Peyer's patch (tissue), 4 donors: ENCODE data around the gene FBXO10. TPM values are rescaled to one million over a fixed set of nuclear protein-coding genes. Genes with fewer than 3 reads are reported as not detected.

ENCODE experiments used
- DNase-seq, 3 donors: peaks; one replicate each; pipeline ENCODE4 v3.0.0-alpha.2; 2017 to 2019
- H3K27ac ChIP-seq, 4 donors: fragments of 200-600 bp; sonication (generic); one replicate each; pipeline ENCODE4 v1.5.1; 2016 to 2019
- H3K27me3 ChIP-seq, 2 donors: fragments of 200-600 bp; sonication (generic); one replicate each; pipeline ENCODE4 v1.5.1; 2019
- H3K36me3 ChIP-seq, 3 donors: fragments of 200-600 bp; sonication (generic); one replicate each; pipeline ENCODE4 v1.5.1; 2016 to 2019
- H3K4me1 ChIP-seq, 4 donors: fragments of 200-600 bp; sonication (generic); one replicate each; pipeline ENCODE4 v1.5.1; 2016 to 2019
- H3K4me3 ChIP-seq, 4 donors: fragments of 200-600 bp; sonication (generic); 1 replicate in 3 of 4; 2 replicates in 1 of 4; pipeline ENCODE4 v1.5.1; 2016 to 2019; ENCODE audit warnings: mild to moderate bottlenecking in 1 of 4
- H3K9me3 ChIP-seq, 4 donors: fragments of 200-600 bp; sonication (generic); one replicate each; pipeline ENCODE4 v1.5.1; 2016 to 2019; ENCODE audit warnings: mild to moderate bottlenecking in 1 of 4
- CTCF ChIP-seq, 6 experiments: fragments of 450-650 bp in 4 of 6; fragments of 200-600 bp in 2 of 6; sonication (generic) in 1 of 6; IDR thresholded peaks; one replicate each; pipeline ENCODE4 v1.5.1; 2017 to 2019; ENCODE audit warnings: antibody characterized with exemption in 6 of 6, mild to moderate bottlenecking in 3 of 6, moderate library complexity in 1 of 6
- POLR2A ChIP-seq, 2 donors: fragments of 450-650 bp; IDR thresholded peaks; one replicate each; pipeline ENCODE4 v1.5.1; 2017; ENCODE audit warnings: antibody characterized with exemption in 2 of 2, mild to moderate bottlenecking in 2 of 2, moderate library complexity in 2 of 2
- total RNA-seq, 4 donors: library from RNA; depleted of rRNA; stranded (reverse); fragments of >200 nt; gene quantifications; one replicate each; pipeline ENCODE4 v1.1.0, GENCODE V29; 2016

FBXO10 gene
- total RNA-seq, 4 donors from 2014 or later = 1.6 to 12.4 (median 4.2) TPM

DNA sequence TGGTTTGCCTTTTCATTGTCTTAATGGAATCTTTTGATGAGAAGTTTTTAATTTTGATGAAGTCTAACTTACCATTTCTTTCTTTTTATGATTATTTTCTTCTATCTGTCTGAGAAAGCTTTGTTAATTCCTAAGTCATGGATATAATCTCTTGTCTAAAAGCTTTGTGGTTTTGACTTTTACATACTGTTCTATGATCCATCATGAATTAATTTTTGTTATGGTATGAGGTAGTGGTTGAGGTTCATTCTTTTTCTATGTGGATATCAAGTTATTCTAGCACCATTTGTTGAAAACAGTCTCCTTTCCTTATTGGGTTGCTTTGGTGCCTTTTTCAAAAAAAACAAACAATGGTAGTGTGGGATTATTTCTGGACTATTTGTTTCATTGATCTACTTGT, 20.4 kb downstream of the FBXO10 start:
- no peak overlapping the region for H3K4me3 ChIP-seq

GRCh38 chr9:37554318-37554717, 21.9 kb downstream of the FBXO10 start:
- TF ChIP-seq CTCF (IDR thresholded peaks at IDR 0.05) = no peak
- TF ChIP-seq POLR2A (IDR thresholded peaks at IDR 0.05) = no peak
- Histone ChIP-seq H3K4me1 (no peaks in the 10 kb centered on the region), H3K27me3 (no peaks in the 10 kb centered on the region), H3K4me3 (no peak overlapping the region), H3K27ac (no peak overlapping the region), H3K36me3 (no peaks in the 10 kb centered on the region), H3K9me3 (no peaks in the 10 kb centered on the region)
- DNase-seq = no peak

More for the DNA sequence above, 20.4 kb downstream of the FBXO10 start:
- Histone ChIP-seq H3K27me3 (no peaks in the 10 kb centered on the region), H3K27ac (no peak overlapping the region), H3K9me3 (no peaks in the 10 kb centered on the region), H3K36me3 (no peaks in the 10 kb centered on the region), H3K4me1 (no peaks in the 10 kb centered on the region)
- TF ChIP-seq POLR2A (IDR thresholded peaks at IDR 0.05) (no peak), CTCF (IDR thresholded peaks at IDR 0.05) (no peak)
- no peak for DNase-seq

- Histone ChIP-seq H3K27me3 (no peaks in the 10 kb centered on the region), H3K4me3 (no peak overlapping the region), H3K36me3 (no peaks in the 10 kb centered on the region), H3K4me1 (no peaks in the 10 kb centered on the region), H3K27ac (no peak overlapping the region), H3K9me3 (no peaks in the 10 kb centered on the region)
- TF ChIP-seq CTCF (IDR thresholded peaks at IDR 0.05) (no peak), POLR2A (IDR thresholded peaks at IDR 0.05) (no peak)
- no peak for DNase-seq
Observed at GRCh38 chr9:37551888-37552287, 24.3 kb downstream of the FBXO10 start.

GRCh38 chr9:37551468-37551867, 24.7 kb downstream of the FBXO10 start:
- TF ChIP-seq CTCF (IDR thresholded peaks at IDR 0.05) (no peak), POLR2A (IDR thresholded peaks at IDR 0.05) (no peak)
- no peak overlapping the region for H3K27ac ChIP-seq
- no peaks in the 10 kb centered on the region for H3K4me1 ChIP-seq
- DNase-seq = no peak
- H3K9me3 ChIP-seq = no peaks in the 10 kb centered on the region
- H3K27me3 ChIP-seq = no peaks in the 10 kb centered on the region
- H3K36me3 ChIP-seq = no peaks in the 10 kb centered on the region
- no peak overlapping the region for H3K4me3 ChIP-seq

- no peak overlapping the region for H3K4me3 ChIP-seq
- no peak for TF ChIP-seq CTCF (IDR thresholded peaks at IDR 0.05)
- TF ChIP-seq POLR2A (IDR thresholded peaks at IDR 0.05) = no peak
- H3K9me3 ChIP-seq = no peaks in the 10 kb centered on the region
- H3K27me3 ChIP-seq = no peaks in the 10 kb centered on the region
- no peak overlapping the region for H3K27ac ChIP-seq
- H3K4me1 ChIP-seq = no peaks in the 10 kb centered on the region
- no peaks in the 10 kb centered on the region for H3K36me3 ChIP-seq
- DNase-seq = no peak
Observed at GRCh38 chr9:37550781-37551180, 25.4 kb downstream of the FBXO10 start.

DNA sequence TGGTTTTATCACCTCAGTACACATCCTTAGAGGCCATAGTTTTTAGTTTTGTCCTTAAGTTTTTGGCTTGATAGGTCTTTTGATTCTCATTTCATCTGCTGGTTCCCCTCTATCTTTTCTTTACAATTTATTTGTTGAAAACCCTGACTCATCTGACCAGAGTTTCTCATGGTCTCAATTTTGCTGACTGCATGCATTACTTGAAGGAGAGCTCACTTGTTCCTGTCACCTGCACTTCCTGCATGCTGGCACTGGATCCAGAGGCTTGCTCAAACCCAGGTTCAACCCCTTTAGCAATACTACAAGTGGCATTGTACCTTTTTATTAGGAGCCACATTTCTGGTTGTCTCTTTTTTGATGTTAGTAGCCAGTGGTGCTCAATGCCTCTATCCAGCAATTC, 26.7 kb downstream of the FBXO10 start:
- no peak for DNase-seq
- no peak overlapping the region for H3K27ac ChIP-seq
- H3K4me1 ChIP-seq = no peaks in the 10 kb centered on the region
- H3K27me3 ChIP-seq = no peaks in the 10 kb centered on the region
- no peaks in the 10 kb centered on the region for H3K36me3 ChIP-seq
- TF ChIP-seq CTCF (IDR thresholded peaks at IDR 0.05) (no peak), POLR2A (IDR thresholded peaks at IDR 0.05) (no peak)
- no peaks in the 10 kb centered on the region for H3K9me3 ChIP-seq
- no peak overlapping the region for H3K4me3 ChIP-seq
